ENCODE measurements around the gene GLT6D1.

GRCh38 chr9:135577256-135577655, 62.1 kb downstream of the GLT6D1 start:
- TF ChIP-seq MAX (IDR thresholded peaks at IDR 0.05; ENCODE audit: insufficient read depth, insufficient read length) = no peak
- TF ChIP-seq CTCF (IDR thresholded peaks at IDR 0.05; ENCODE audit: extremely low read depth in 1 of 2, insufficient read depth in 1 of 2, low read depth in 1 of 2, low read length in 2 of 2) = no peak
- no peak for TF ChIP-seq EZH2 (IDR thresholded peaks at IDR 0.05; ENCODE audit: borderline replicate concordance, low read depth, low read length, severe bottlenecking)
- no peak for TF ChIP-seq POLR2AphosphoS5 (IDR thresholded peaks at IDR 0.05; ENCODE audit: insufficient read depth, low read depth, low read length)
- no peak for TF ChIP-seq POLR2A (IDR thresholded peaks at IDR 0.05; ENCODE audit: low read depth, low read length)
- no peak for TF ChIP-seq MYC (IDR thresholded peaks at IDR 0.05; ENCODE audit: low read depth, low read length)
